HepG2 (cell line): ENCODE measurements around the gene ESYT3. TPM values are rescaled to one million over a fixed set of nuclear protein-coding genes. Genes with fewer than 3 reads are reported as not detected.

Experiments
- CC2D1A ChIP-seq: sonication (generic); formaldehyde crosslinking; IDR thresholded peaks from 2 replicates; pipeline ENCODE4 v1.8.1; 2023; ENCODE audit warnings: mild to moderate bottlenecking, missing genetic modification reagents
- HDAC1 ChIP-seq: sonication (generic); formaldehyde crosslinking; IDR thresholded peaks from 2 replicates; pipeline ENCODE4 v1.5.1; 2020; ENCODE audit warnings: mild to moderate bottlenecking, missing genetic modification reagents
- HOXA7 ChIP-seq: sonication (generic); formaldehyde crosslinking; IDR thresholded peaks from 2 replicates; pipeline ENCODE4 v1.8.1; 2022; ENCODE audit warnings: mild to moderate bottlenecking, missing genetic modification reagents, moderate library complexity
- LCORL ChIP-seq, 2 experiments: fragments of 450-650 bp in 1 of 2; sonication (generic) in 1 of 2; formaldehyde crosslinking in 1 of 2; IDR thresholded peaks; 2 replicates each; pipeline versions ENCODE4 v1.5.0 to v1.6.1; 2017 to 2020; ENCODE audit warnings: antibody characterized with exemption in 1 of 2, missing genetic modification reagents in 1 of 2
- MLLT10 ChIP-seq: sonication (generic); formaldehyde crosslinking; IDR thresholded peaks from 2 replicates; pipeline ENCODE4 v1.4.0; 2020; ENCODE audit warnings: missing genetic modification reagents
- NCOA1 ChIP-seq: sonication (generic); formaldehyde crosslinking; IDR thresholded peaks from 2 replicates; pipeline ENCODE4 v1.9.0; 2021; ENCODE audit warnings: missing genetic modification reagents
- RFXANK ChIP-seq: IDR thresholded peaks from 2 replicates; pipeline ENCODE4 v1.6.1; 2016
- SCMH1 ChIP-seq: sonication (generic); formaldehyde crosslinking; IDR thresholded peaks from 2 replicates; pipeline ENCODE4 v1.9.0; 2021; ENCODE audit warnings: missing genetic modification reagents, mild to moderate bottlenecking, borderline replicate concordance
- TEAD3 ChIP-seq: optimal IDR thresholded peaks from 2 replicates; pipeline ENCODE3; 2016; ENCODE audit warnings: borderline replicate concordance
- XRCC5 ChIP-seq: fragments of 200-400 bp; formaldehyde crosslinking; optimal IDR thresholded peaks from 2 replicates; pipeline ENCODE3; 2017; ENCODE audit warnings: mild to moderate bottlenecking, low read length
- ZBTB8A ChIP-seq: sonication (generic); formaldehyde crosslinking; IDR thresholded peaks from 2 replicates; pipeline ENCODE4 v1.4.0; 2020; ENCODE audit warnings: mild to moderate bottlenecking, low read depth, missing genetic modification reagents, borderline replicate concordance
- ZNF12 ChIP-seq: sonication (generic); formaldehyde crosslinking; IDR thresholded peaks from 2 replicates; pipeline ENCODE4 v1.5.0; 2020; ENCODE audit warnings: missing genetic modification reagents
- ZNF180 ChIP-seq: sonication (generic); formaldehyde crosslinking; IDR thresholded peaks from 2 replicates; pipeline ENCODE4 v1.4.0; 2020; ENCODE audit warnings: low read depth, missing genetic modification reagents, borderline replicate concordance
- ZNF207 ChIP-seq: fragments of 450-650 bp; IDR thresholded peaks from 2 replicates; pipeline ENCODE4 v1.6.1; 2016; ENCODE audit warnings: antibody characterized with exemption, borderline replicate concordance
- ZNF230 ChIP-seq: sonication (generic); formaldehyde crosslinking; IDR thresholded peaks from 2 replicates; pipeline ENCODE4 v1.4.0; 2020; ENCODE audit warnings: mild to moderate bottlenecking, missing genetic modification reagents
- ZNF678 ChIP-seq: sonication (generic); formaldehyde crosslinking; IDR thresholded peaks from 2 replicates; pipeline ENCODE4 v1.4.0; 2020; ENCODE audit warnings: mild to moderate bottlenecking, missing genetic modification reagents
- ZNF749 ChIP-seq: sonication (generic); formaldehyde crosslinking; IDR thresholded peaks from 2 replicates; pipeline ENCODE4 v1.8.0; 2022; ENCODE audit warnings: mild to moderate bottlenecking, missing genetic modification reagents, moderate library complexity, borderline replicate concordance
- polyA plus RNA-seq, 8 experiments: library from polyadenylated mRNA; depleted of rRNA in 3 of 8; stranded (reverse) in 7 of 8; unstranded in 1 of 8; fragments of >200 nt; fragmentation: Illumina TruSeq in 4 of 8; extraction: Trizol in 4 of 8; gene quantifications; 2 replicates each; pipeline versions ENCODE4 v1.2.1 to v1.2.3, GENCODE V29; 2011 to 2016; ENCODE audit warnings: low read depth in 4 of 8, missing spikeins in 1 of 8, mixed read lengths in 1 of 8; ENCODE audit not compliant: insufficient read depth in 1 of 8
- total RNA-seq, 5 experiments: library from RNA; depleted of rRNA; stranded (reverse); fragments of >200 nt; fragmentation: Illumina TruSeq; extraction: Trizol; gene quantifications; 2 replicates each; pipeline ENCODE4 v1.2.3, GENCODE V29; 2016; ENCODE audit warnings: low read depth in 1 of 5
- TF ChIP-seq, protein P1 (sequence below): sonication (generic); formaldehyde crosslinking; IDR thresholded peaks from 2 replicates; pipeline ENCODE4 v1.4.0; 2020; ENCODE audit warnings: mild to moderate bottlenecking, low read depth, missing genetic modification reagents
- TF ChIP-seq, protein P2 (sequence below): sonication (generic); formaldehyde crosslinking; IDR thresholded peaks from 2 replicates; pipeline ENCODE4 v1.4.0; 2020; ENCODE audit warnings: mild to moderate bottlenecking, missing genetic modification reagents
- TF ChIP-seq, protein P3 (sequence below): sonication (generic); formaldehyde crosslinking; IDR thresholded peaks from 2 replicates; pipeline ENCODE4 v1.5.0; 2020; ENCODE audit warnings: mild to moderate bottlenecking, low read depth, missing genetic modification reagents, borderline replicate concordance
- TF ChIP-seq, protein P4 (sequence below): sonication (generic); formaldehyde crosslinking; IDR thresholded peaks from 2 replicates; pipeline ENCODE4 v1.5.1; 2020; ENCODE audit warnings: missing genetic modification reagents, mild to moderate bottlenecking, borderline replicate concordance

ESYT3 gene
- total and polyA plus RNA-seq, 2 of the 13 experiments (the other 11 are each of a cell fraction or from before 2014, with no cell fraction given) = 1.5 to 4.1 TPM

DNA sequence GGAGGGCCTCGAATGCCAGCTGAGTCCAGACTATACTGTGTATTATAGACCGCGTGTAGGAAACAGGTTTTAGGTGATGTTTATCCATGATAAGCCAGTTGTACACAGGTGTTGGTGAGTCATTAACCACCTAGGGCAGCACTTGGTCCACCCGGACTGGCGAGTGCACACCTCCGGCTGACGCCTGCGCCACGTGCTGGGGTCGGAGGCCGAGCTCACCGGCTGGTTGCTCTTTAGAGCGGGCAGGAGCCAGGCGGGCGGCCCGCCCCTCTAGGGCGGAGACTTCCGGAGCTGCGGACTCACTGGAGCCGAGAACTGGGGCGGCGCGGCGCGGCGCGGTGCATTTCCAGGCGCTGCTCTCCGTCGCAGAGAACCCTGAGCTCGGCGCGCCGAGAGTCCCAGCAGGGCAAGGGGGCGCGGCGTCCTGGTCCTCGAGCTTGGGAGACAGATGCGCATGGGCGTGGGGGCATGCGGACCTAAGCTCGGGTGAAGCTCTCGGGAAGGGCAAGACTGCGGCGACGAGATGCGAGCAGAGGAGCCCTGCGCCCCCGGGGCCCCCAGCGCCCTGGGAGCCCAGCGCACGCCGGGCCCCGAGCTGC, at the start of gene ESYT3 (continued):
- TF ChIP-seq HDAC1 (CRISPR knock-in tag) = no peak; the same call in none of the 2 replicates
- peak; percentile 89 for TF ChIP-seq ZNF678 (CRISPR knock-in tag)
- TF ChIP-seq, protein P1, sequence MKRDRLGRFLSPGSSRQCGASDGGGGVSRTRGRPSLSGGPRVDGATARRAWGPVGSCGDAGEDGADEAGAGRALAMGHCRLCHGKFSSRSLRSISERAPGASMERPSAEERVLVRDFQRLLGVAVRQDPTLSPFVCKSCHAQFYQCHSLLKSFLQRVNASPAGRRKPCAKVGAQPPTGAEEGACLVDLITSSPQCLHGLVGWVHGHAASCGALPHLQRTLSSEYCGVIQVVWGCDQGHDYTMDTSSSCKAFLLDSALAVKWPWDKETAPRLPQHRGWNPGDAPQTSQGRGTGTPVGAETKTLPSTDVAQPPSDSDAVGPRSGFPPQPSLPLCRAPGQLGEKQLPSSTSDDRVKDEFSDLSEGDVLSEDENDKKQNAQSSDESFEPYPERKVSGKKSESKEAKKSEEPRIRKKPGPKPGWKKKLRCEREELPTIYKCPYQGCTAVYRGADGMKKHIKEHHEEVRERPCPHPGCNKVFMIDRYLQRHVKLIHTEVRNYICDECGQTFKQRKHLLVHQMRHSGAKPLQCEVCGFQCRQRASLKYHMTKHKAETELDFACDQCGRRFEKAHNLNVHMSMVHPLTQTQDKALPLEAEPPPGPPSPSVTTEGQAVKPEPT (CRISPR knock-in tag) = peak; percentile 95
- TF ChIP-seq ZNF749 = peak; percentile 92; the same call in 1 of the 2 replicates
- TF ChIP-seq, protein P2, sequence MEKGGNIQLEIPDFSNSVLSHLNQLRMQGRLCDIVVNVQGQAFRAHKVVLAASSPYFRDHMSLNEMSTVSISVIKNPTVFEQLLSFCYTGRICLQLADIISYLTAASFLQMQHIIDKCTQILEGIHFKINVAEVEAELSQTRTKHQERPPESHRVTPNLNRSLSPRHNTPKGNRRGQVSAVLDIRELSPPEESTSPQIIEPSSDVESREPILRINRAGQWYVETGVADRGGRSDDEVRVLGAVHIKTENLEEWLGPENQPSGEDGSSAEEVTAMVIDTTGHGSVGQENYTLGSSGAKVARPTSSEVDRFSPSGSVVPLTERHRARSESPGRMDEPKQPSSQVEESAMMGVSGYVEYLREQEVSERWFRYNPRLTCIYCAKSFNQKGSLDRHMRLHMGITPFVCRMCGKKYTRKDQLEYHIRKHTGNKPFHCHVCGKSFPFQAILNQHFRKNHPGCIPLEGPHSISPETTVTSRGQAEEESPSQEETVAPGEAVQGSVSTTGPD (CRISPR knock-in tag) = peak; percentile 76; the same call in 1 of the 2 replicates
- TF ChIP-seq ZNF207 = no peak
- TF ChIP-seq XRCC5 = peak; percentile 33
- peak; percentile 94 for TF ChIP-seq ZNF230 (CRISPR knock-in tag)
- TF ChIP-seq, protein P3, sequence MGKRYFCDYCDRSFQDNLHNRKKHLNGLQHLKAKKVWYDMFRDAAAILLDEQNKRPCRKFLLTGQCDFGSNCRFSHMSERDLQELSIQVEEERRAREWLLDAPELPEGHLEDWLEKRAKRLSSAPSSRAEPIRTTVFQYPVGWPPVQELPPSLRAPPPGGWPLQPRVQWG = no peak
- TF ChIP-seq RFXANK (CRISPR knock-in tag) = no peak
- TF ChIP-seq, protein P4, sequence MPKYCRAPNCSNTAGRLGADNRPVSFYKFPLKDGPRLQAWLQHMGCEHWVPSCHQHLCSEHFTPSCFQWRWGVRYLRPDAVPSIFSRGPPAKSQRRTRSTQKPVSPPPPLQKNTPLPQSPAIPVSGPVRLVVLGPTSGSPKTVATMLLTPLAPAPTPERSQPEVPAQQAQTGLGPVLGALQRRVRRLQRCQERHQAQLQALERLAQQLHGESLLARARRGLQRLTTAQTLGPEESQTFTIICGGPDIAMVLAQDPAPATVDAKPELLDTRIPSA = peak; percentile 53; the same call in 1 of the 2 replicates
- TF ChIP-seq NCOA1 (CRISPR knock-in tag) = 0 out of 2 replicates have a peak, but pooled peaks have one; percentile 38
- TF ChIP-seq SCMH1 (CRISPR knock-in tag) = no peak
- no peak for TF ChIP-seq MLLT10 (CRISPR knock-in tag)
- TF ChIP-seq ZBTB8A (CRISPR knock-in tag) = peak; percentile 85; the same call in 1 of the 2 replicates
- peak; percentile 69; the same call in 1 of the 2 replicates for TF ChIP-seq ZNF180 (CRISPR knock-in tag)
- TF ChIP-seq ZNF12 (CRISPR knock-in tag) = peak; percentile 70; the same call in 1 of the 2 replicates
- TF ChIP-seq CC2D1A (CRISPR knock-in tag) = no peak
- TF ChIP-seq LCORL (IDR thresholded peaks at IDR 0.05) = no peak
- TF ChIP-seq LCORL (CRISPR knock-in tag; IDR thresholded peaks at IDR 0.05) = peak; percentile 59; the same call in 1 of the 2 replicates
- 0 out of 2 replicates have a peak, but pooled peaks have one; percentile 21 for TF ChIP-seq HOXA7
- TF ChIP-seq TEAD3 (CRISPR knock-in tag) = no peak
